ENCODE data around the gene CYP1A2.

CYP1A2 gene

DNA sequence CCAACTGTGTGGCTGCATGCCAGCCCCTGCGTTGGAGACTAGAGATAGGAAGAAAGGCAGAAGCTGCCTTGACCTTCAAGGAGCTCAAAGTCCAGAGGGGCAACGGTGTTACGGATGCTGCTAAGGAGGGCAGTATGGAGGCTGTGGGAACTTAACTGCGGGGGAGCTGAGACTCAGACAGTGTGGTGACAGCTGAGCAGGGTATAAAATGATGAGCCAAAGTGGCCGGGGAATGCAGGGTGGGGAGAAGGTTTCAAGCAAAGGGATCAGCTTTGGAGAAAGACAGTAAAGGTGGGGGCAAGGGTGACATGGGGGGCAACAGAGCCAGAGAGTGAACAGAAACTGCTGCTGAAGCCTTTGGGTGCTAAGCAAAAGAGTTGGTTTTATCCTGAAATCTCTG, 6.2 kb upstream of the CYP1A2 start:
- DNase-seq, result no peak

DNA sequence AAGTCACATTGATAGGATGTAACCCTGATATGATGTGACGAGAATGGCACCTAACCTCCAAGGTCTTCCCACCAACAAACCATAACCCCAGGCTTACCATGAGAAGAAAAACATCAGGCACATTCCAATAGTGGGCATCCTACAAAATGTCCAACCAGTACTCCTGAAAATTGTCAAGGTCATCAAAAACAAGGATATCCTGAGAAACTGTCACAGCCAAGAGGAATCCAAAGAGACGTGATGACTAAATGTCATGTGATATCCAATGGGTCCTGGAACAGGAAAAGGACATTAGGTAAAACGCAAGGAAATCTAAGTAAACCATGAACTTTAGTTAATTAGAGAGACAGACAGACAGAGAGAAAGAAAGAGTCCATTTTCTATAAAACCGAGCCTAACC, 2.3 kb upstream of the CYP1A2 start:
- DNase-seq, result no peak

DNA sequence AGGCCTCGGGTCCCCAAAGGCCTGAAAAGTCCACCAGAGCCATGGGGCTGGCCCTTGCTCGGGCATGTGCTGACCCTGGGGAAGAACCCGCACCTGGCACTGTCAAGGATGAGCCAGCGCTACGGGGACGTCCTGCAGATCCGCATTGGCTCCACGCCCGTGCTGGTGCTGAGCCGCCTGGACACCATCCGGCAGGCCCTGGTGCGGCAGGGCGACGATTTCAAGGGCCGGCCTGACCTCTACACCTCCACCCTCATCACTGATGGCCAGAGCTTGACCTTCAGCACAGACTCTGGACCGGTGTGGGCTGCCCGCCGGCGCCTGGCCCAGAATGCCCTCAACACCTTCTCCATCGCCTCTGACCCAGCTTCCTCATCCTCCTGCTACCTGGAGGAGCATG, 1.2 kb downstream of the CYP1A2 start:
- DNase-seq, result no peak

DNA sequence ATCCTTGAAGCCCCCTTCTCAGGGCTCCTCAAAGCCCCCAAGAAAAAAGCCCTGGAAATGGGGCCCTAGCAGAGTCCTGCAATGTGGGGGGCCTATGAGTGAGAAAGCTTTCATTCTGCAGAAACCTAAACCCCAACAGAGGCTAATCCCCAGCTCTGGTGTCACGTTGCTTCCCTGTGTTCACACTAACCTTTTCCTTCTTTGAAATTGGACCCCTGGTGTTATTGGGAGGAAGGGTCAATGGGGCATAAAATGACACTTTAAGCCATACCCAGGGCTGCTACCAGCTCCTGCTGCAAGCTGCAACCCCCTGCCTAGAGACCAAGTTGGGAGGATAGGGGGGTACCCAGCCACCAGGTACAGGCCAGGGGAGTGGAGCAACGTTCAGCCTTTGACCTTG, 2.1 kb downstream of the CYP1A2 start:
- DNase-seq, result no peak

DNA sequence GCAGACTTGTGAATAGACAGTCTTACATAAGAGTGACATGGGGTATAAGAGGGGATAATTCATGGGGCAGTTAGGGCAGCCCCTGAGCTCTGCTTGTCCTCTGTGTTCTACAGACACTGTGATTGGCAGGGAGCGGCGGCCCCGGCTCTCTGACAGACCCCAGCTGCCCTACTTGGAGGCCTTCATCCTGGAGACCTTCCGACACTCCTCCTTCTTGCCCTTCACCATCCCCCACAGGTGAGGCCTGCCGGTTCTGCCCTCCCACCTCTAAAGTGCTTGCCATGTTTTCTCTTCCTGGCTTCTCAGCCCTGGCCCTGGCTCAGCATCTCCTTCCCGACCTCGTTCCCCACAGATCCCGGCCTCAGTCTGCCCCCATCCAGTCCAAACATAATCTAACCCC, 3.4 kb downstream of the CYP1A2 start:
- DNase-seq, result no peak

DNA sequence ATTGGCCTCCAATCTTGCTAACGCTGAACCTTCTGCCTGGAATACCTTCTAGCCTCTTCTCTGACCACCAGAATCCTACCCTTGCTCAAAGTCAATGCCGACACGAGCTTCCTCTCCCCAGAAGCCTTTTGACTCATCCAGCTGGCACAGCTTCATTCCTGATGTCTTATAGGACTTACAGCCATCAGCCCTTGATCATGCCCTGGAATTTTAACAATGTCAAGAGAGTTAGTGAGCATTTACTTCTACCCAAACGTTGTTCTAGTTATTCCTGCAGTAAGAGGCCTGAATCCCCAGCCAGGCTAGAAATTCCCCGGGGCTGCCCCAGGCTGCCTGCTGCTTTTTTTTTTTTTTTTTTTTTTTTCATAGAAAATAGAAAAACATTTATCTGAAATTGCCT, 3.9 kb downstream of the CYP1A2 start:
- no peak for DNase-seq

DNA sequence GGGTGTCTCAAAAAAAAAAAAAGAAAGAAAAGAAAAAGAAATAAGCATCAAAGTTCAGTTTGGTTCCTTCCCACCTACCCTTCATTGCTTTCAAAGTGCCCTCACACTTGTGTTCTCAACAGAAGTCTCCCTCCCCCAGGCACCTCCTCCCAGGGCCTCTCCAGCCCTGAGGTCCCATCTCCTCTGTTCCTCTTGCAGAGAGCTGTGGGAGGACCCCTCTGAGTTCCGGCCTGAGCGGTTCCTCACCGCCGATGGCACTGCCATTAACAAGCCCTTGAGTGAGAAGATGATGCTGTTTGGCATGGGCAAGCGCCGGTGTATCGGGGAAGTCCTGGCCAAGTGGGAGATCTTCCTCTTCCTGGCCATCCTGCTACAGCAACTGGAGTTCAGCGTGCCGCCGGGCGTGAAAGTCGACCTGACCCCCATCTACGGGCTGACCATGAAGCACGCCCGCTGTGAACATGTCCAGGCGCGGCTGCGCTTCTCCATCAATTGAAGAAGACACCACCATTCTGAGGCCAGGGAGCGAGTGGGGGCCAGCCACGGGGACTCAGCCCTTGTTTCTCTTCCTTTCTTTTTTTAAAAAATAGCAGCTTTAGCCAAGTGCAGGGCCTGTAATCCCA, 6.1 kb downstream of the CYP1A2 start:
- DNase-seq, result no peak

DNA sequence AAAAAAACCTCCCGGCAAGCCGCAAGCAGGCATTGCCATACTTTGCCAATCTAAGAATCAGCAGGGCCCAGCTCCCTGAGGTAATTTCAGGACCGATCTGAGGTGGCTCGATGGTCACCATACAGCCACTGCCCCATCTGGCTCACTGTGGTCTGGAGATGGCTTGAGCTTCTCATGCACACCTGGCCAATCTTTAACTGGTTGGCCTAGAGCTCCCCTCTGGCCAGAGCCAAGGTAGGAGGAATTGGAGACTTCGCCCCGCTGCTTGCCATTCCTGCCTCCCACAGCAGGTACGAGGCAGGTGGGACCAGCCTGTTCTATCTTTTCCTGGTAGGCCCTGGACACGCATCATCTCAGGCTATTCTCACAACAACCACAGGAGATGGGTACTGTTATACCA, 10.1 kb downstream of the CYP1A2 start:
- DNase-seq, result no peak

DNA sequence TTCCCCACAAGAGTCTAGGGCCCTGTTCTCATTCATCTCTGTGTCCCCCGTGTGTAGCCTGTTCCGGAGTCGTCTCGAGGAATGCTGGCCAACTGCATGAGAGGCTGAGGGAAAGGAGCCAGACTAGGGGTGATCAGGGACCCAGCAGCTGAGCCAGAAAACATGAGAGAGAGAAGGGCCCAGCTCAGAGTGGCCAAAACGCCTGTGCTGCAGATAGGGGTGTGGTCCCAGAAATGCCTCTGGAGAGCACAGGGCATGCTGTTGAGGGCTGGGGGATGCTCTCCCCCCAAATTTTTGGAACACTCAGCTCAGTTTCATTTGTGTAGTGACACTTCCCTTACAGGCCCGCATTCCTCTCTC, 14.1 kb downstream of the CYP1A2 start:
- no peak for DNase-seq

DNA sequence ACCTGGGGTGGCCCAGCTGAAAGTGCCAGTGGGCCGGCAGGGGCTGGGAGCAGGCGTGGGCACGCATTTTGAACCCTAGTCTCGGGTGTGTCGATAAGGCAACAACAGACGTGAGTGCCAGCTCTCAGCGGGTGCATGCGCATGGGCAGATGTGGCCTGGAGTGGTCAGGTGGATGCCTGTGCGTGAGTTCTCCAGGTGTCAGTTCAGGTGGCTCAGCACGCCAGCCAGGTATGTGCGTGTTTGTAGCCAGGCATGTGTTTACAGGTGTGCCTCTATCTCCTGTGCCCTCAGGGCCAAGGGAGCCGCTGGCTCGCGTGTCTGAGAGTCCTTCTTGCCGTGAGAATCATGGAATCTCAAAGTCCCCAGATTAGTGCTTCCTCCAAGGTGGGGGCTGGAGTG, 14.8 kb downstream of the CYP1A2 start:
- DNase-seq, result no peak

DNA sequence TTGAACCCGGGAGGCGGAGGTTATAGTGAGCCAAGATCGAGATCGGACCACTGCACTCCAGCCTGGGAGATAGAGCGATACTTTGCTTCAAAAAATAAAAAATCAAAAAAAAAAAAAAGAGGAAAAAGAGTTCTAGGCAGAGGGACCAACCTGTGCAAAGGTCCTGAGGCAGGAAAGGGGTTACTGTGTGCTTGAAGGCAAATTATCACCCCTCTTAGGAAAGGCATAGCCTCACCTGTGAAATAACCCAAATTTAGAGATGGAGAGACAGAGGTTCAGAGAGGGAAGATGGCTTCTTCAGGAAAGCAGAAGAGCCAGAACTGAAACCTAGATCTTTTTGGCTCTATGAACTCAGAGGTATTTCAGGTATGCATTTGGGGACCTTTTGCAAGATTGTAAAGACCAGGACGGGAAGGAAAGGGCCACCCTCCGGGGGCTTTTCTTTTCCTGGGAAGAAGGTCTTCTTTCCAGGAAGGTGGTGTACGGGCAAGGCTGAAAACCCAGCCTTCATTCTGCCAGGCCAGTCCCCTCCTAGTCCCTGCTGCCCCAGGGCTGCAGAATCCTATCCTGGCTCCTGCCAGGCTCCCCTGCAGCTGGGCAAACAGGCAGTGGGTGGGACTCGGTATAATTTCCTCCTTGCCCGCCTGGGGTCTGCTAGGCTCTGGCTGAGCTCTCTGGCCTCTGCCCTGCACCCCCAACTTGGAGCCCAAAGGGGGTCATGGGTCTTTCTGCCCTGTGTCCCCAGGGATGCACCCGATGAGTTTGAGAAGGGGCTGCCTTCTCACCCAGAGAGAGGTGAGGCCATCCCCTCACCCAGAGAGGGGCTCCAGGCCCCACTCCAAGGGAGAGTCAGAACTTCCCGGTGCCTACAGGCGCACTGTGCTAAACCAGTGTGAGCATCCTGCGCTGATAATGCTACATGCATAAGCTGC, 18.8 kb downstream of the CYP1A2 start:
- no peak for DNase-seq

DNA sequence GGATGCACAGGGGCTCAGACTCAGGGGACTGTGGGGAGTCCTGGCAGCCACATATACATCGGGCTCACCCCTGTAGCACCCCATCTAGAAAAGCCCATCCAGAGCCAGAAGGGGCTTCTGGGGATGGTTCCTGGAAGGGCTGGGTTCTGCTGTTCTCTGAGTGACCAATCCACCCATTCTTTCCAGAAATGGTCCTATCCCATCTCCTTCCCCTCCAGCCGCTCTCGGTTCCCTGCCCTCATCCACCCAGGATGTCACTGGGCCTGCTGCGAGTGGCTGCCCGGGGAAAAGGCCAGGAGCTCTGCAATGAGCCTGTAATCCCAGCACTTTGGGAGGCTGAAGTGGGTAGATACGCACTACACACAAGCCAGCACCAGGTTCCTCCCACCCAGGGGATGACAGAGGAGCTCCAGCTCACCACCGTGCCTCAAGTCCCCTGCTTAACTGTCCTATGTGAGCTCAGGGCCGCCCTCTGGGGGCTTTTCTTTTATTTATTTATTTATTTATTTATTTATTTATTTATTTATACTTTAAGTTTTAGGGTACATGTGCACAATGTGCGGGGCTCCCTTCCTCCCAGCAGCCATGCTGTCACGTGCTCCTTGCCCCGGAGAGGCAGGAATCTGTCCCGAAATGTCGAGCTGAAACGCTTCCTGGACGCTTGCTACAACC, 19.6 kb downstream of the CYP1A2 start:
- no peak for DNase-seq

DNA sequence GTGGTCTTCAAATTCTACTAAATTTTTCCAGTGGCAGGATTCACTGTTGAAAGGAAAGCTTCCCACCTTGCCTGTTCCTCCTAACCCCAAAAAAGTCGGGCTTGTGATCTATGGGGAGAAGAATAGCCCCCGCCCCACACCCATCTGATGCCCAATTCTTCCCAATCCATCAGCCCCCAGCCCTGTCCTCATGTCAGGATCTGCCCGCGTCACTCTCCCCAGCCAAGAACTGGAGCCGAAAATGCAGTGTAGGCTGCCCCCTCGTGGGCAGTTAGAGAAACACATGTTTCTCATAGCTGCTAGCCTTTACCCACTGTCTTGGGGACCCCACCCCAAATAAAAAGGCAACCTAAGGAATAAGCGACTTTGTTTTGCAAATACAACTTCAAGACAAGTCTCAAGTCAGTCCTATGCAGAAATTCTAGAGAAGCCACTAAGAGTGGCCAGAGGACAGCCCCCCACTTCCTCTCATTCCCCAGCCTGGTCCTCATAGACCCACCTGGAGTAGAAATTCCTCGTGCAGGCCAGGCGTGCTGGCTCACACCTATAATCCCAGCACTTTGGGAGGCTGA, 20.2 kb downstream of the CYP1A2 start:
- DNase-seq, result peak; percentile 71

DNA sequence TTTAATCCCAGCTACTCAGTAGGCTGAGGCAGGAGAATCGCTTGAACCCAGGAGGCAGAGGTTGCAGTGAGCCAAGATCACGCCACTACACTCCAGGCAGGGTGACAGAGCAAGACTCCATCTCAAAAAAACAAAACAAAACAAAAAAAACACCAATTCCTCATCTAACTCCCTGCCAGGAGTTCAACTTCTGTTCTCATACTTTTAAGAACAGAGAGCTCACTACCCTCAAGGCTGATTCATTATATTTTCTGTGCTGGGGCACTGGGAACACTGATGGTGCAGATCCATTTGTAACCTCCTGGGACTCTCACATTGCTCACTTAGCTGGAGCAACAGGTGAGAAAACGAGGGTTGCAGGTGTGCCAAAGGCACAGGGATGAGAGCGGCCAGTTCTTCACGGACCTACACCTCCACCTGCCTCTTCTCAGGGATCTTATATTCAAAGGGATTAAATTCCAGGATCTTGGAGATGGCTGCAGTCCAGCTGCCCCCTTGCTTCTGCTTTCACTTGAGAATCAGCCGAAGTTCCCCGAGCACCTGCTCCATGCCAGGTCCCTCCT, 20.9 kb downstream of the CYP1A2 start:
- DNase-seq, result no peak

DNA sequence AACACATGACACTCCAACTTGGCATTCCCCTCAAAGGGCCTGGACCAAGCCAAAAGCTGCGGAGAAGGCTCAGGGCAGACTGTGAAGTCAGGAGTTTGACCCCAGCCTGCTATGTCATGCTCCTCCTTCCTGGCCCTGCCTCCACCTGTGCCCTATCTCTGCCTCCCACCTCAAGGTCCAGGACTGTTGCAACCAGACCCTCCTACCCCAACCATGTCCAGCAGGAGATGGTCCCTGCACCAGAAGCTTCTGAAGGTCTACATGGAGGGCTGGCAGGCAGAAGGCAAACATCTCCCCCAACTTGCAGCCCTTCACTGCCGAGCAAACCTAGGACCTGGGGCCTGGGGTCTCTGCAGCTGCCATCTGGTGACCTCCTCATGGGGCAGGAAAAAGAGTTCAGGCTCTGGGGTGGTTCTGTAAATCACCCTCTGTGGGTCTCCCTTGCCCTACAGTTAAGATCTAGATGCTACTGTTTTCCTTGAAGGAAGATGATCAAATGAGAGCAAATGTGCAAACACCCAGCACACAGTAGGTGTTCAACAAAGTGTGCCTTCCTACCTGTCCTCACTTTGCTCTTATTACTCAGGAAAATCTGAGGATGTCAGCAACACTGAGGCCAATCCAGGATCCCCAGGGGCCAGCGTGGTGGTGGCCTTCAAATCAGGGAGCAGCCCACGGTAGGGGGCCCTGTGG, 21.7 kb downstream of the CYP1A2 start:
- no peak for DNase-seq

DNA sequence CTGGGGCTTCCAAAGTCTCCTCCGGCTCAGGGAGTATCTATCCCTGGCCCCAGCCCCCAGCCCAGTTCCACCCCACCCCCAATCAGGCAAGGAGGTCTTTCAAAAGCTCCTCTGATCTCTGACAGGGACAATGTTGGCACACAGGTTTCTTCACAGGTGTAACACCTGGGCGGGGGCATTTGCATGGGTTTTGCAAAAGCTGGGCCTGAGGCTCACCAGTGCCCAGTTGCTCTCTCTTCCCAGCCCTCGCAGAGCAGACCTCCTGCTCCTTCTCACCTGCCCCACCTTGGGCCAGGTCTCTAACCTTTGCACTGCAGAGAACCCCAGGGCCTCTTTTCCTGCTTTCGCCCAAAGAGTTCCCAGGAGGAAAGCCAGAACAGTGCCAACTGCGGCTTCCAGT, 24.7 kb downstream of the CYP1A2 start:
- DNase-seq, result no peak

DNA sequence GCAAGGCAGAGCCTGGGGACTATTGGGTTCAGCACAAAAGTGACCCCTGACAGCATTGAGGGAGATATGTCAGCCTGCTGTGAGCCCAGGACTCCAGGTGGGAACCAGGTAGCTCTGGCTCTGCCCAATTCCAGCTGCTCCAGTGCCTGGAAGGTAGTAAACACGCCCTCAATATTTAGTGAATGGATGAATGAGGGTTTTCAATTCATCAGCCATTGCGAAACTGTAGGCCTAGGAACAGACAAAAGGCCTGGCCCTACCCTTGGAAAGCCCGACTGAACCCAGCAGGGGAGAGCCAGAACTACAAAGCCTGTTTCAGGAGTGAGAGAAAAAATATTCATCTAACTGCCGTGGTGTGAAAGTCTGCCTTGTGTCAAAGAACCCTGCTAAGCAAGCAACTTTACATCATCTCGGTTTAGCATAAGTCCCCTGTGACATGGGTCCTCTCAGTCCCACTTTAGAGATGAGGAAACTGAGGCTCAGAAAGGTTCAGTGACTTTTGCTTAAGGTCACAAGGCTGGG, 25.1 kb downstream of the CYP1A2 start:
- no peak for DNase-seq

DNA sequence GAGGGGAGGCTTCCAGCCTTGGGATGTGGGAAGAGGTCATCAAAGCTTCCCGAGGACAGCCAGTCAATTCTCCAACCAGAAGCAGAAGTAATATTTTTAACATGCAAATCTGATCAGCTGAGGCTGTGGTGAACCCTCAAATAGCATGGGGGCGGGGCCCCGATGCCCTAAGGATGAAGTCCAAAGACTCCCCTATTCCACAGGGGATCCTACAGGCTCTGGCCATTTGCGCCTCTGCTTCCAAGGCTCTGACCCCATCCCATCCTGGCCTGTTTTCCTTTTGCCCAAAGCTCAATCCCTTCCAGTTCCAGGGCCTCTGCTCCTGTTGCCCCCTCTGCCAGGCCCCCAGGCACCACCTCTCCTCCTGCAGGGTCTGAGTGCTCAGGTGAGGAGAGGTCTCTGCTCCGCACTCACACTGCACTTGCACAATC, 26.5 kb downstream of the CYP1A2 start:
- DNase-seq, result no peak

DNA sequence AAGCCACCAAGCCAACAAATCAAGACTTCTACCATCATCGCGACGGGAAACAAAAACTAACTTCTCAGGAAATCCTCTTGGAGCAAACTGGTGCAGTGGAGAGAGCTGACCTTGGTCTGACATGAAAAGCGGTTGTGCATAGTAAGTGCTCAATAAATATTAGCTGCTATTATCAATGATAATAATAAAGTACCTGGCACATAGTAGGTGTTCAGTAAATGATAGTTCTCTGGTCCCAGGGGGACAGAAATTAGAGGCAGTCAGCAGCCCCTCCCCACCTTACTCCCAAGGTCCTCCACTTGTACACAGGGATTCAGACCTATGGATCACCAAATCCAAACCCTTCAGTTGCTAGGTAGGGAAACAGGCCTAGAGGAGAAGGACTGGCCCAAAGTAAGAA, 27.2 kb downstream of the CYP1A2 start:
- DNase-seq, result no peak

DNA sequence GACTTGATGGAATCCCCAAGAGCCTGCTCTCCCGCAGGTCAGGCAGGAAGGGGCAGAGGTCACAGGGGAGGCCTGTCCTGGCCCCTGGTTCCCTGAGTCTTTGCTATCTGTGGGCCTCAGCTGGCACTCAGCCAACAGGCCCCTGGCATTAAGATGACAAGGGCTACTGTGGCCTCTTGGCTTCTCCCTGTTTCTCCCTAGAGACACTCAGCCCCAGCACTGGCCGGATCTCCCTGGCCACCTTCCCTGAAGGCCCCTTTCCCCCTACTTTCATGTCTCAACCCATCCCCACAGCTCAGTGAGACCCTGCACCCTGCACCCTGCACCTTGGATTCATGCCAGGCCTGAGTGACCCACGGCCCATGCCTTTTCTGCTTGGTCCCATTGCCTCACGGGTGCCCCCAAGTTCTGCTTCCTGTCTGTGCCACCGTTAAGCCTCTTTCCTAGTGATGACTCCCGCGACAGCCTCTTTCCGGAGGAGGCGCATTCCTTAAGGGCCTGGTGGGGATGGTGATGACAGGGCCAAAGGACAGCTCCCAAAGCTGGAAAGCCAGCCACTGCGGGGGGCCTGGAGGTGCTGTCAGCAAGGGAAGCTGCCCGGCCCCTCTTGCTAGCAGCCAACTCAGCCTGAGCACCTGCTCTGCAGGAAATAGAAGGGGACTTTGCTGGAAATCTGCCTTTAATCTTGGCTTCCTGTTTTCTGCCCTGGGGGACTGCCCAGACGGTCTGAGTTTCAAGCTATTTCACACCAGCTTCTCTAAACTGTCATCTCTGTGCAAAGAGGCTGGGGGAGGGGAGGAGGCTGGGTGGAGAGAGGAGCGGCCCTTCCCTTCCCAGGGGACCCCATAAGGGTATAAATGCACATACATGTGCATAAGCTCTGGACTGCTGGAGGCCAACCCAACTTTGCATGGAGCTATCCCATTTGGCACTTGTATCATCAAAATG, 28.4 kb downstream of the CYP1A2 start:
- DNase-seq, result peak; percentile 83

Data from activated CD4-positive, alpha-beta T cell treated with anti-CD3 and anti-CD28 coated beads, Interleukin-2, amount 50 U/mL, for 16 hours (primary cell).